Neuronal stem cell (in vitro differentiated cells): ENCODE results near the gene KCNC1.

ENCODE experiments used
- DNase-seq: peaks from one replicate; pipeline ENCODE4 v3.0.0-alpha.2; 2013; ENCODE audit warnings: low spot score
- H2AFZ ChIP-seq: one replicate; pipeline ENCODE4 v1.6.1; 2013; ENCODE audit warnings: mild to moderate bottlenecking, low read length, inconsistent platforms
- H2AK5ac ChIP-seq: 2 replicates; pipeline ENCODE4 v1.6.1; 2013; ENCODE audit warnings: low read depth, mild to moderate bottlenecking, inconsistent platforms, low read length, moderate library complexity, mixed read lengths
- H2BK120ac ChIP-seq: 2 replicates; pipeline ENCODE4 v1.6.1; 2013; ENCODE audit warnings: low read depth, mild to moderate bottlenecking, inconsistent platforms, low read length, moderate library complexity, mixed read lengths
- H2BK12ac ChIP-seq: one replicate; pipeline ENCODE4 v1.6.1; 2013; ENCODE audit warnings: low read length, inconsistent platforms
- H2BK15ac ChIP-seq: 2 replicates; pipeline ENCODE4 v1.6.1; 2013; ENCODE audit warnings: mild to moderate bottlenecking, low read length, inconsistent platforms, mixed read lengths
- H2BK5ac ChIP-seq: one replicate; pipeline ENCODE4 v1.6.1; 2013; ENCODE audit warnings: inconsistent platforms, mild to moderate bottlenecking, low read length, moderate library complexity
- H3K14ac ChIP-seq: one replicate; pipeline ENCODE4 v1.6.1; 2013; ENCODE audit warnings: low read length, inconsistent platforms
- H3K18ac ChIP-seq: 2 replicates; pipeline ENCODE4 v1.6.1; 2013; ENCODE audit warnings: low read length, inconsistent platforms
- H3K23ac ChIP-seq: 2 replicates; pipeline ENCODE4 v1.6.1; 2013; ENCODE audit warnings: low read depth, mild to moderate bottlenecking, mixed read lengths, low read length, inconsistent platforms; ENCODE audit not compliant: poor library complexity
- H3K27ac ChIP-seq: replicated peaks from 3 replicates; pipeline ENCODE4 v1.5.1; 2013; ENCODE audit warnings: low read length, inconsistent platforms
- H3K27me3 ChIP-seq, 3 experiments: 2 replicates each; pipeline ENCODE4 v1.6.1; 2013; ENCODE audit warnings: low read length in 3 of 3, mild to moderate bottlenecking in 2 of 3, inconsistent platforms in 1 of 3, low read depth in 1 of 3, mixed read lengths in 1 of 3, moderate library complexity in 1 of 3; ENCODE audit not compliant: control insufficient read depth in 3 of 3, insufficient read depth in 3 of 3
- H3K36me3 ChIP-seq, 2 donors: replicated peaks in 1 of 2; 2 replicates each; pipeline ENCODE4 v1.6.1; 2013; ENCODE audit warnings: low read length in 2 of 2; ENCODE audit not compliant: control insufficient read depth in 2 of 2, insufficient read depth in 2 of 2
- H3K4ac ChIP-seq: 2 replicates; pipeline ENCODE4 v1.6.1; 2013; ENCODE audit warnings: inconsistent platforms, mild to moderate bottlenecking, low read length, moderate library complexity
- H3K4me1 ChIP-seq, 2 donors: 1 replicate in 1 of 2; 2 replicates in 1 of 2; pipeline ENCODE4 v1.6.1; 2013; ENCODE audit warnings: low read length in 2 of 2, low read depth in 1 of 2; ENCODE audit not compliant: control insufficient read depth in 2 of 2, insufficient read depth in 1 of 2
- H3K4me2 ChIP-seq: one replicate; pipeline ENCODE4 v1.6.1; 2013; ENCODE audit warnings: mild to moderate bottlenecking, low read length, inconsistent platforms; ENCODE audit not compliant: insufficient read depth, poor library complexity, severe bottlenecking
- H3K4me3 ChIP-seq, 2 donors: 2 replicates each; pipeline ENCODE4 v1.5.1; 2013; ENCODE audit warnings: low read length in 2 of 2, mild to moderate bottlenecking in 2 of 2, inconsistent platforms in 1 of 2, moderate library complexity in 1 of 2
- H3K79me1 ChIP-seq: one replicate; pipeline ENCODE4 v1.6.1; 2013; ENCODE audit warnings: low read depth, mild to moderate bottlenecking, inconsistent platforms, low read length, moderate library complexity
- H3K9ac ChIP-seq: one replicate; pipeline ENCODE4 v1.6.1; 2013; ENCODE audit warnings: mild to moderate bottlenecking, low read depth, low read length, inconsistent platforms; ENCODE audit not compliant: poor library complexity
- H3K9me3 ChIP-seq, 2 donors: replicated peaks in 1 of 2; 2 replicates each; pipeline versions ENCODE3 to v1.6.1; 2013; ENCODE audit warnings: low read length in 2 of 2, mild to moderate bottlenecking in 2 of 2, inconsistent platforms in 1 of 2, low read depth in 1 of 2, mixed read lengths in 1 of 2, moderate library complexity in 1 of 2; ENCODE audit not compliant: control insufficient read depth in 2 of 2, insufficient read depth in 1 of 2
- H4K8ac ChIP-seq: one replicate; pipeline ENCODE4 v1.6.1; 2013; ENCODE audit warnings: low read depth, mild to moderate bottlenecking, inconsistent platforms, low read length, moderate library complexity
- H4K91ac ChIP-seq: one replicate; pipeline ENCODE4 v1.6.1; 2013; ENCODE audit warnings: low read length, low read depth, mild to moderate bottlenecking, inconsistent platforms; ENCODE audit not compliant: poor library complexity
- WGBS, 2 donors: extraction: QIAGEN DNeasy Blood & Tissue Kit; methylation state at CpG; one replicate each; pipeline ENCODE4 v1.1.7; 2013; ENCODE audit warnings: missing lambda C conversion rate in 2 of 2, mixed read lengths in 1 of 2; ENCODE audit not compliant: insufficient read length in 2 of 2, insufficient replicate concordance in 1 of 2; ENCODE audit errors: extremely low coverage in 2 of 2; 5-methylcytosine and 5-hydroxymethylcytosine counted together

The KCNC1 gene

GRCh38 chr11:17725174-17725573 lies 9.4 kb upstream of the KCNC1 start:
- Histone ChIP-seq H3K4me3 (no peak overlapping the region), H2AFZ (no peak overlapping the region), H2AK5ac (no peak overlapping the region), H3K4me1 (peaks cover 0 to 3% of the 10 kb centered on the region in 2 donors), H3K23ac (no peak overlapping the region), H3K27ac (no peak overlapping the region), H3K9me3 (no peaks in the 10 kb centered on the region), H4K91ac (no peak overlapping the region), H2BK12ac (no peak overlapping the region), H2BK120ac (no peak overlapping the region), H3K14ac (no peak overlapping the region), H3K4me2 (no peak overlapping the region), H3K36me3 (no peaks in the 10 kb centered on the region), H4K8ac (no peak overlapping the region), H3K27me3 (peaks cover 14 to 58% (median 31%) of the 10 kb centered on the region in 3 experiments), H2BK15ac (no peak overlapping the region), H3K18ac (no peak overlapping the region), H2BK5ac (no peak overlapping the region), H3K4ac (no peak overlapping the region), H3K9ac (no peak overlapping the region), H3K79me1 (peaks cover 2% of the 10 kb centered on the region)
- WGBS, 2 donors, result no CpG with 5 or more reads among the region's 2 CpGs
- DNase-seq, result no peak

DNA sequence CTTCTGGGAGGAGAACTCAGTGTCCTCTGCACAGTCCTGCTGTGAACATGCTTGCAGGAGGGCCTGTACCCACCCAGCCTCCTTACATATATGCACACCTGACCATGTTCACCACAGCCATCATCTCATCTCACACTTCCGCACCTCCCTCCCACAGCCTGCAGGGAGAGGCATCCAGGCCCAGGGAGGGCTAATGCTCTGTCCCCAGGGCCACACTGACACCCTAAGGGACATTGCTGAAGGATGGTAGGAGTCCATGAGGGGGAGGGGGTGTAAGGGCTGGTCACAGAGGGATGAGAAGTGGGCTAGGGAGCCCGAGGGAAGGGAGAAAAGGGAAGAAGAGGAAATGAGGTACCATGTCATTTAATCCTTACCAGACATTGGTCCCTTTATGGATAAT lies 4.4 kb upstream of the KCNC1 start:
- peaks cover 0 to 23% (median 5%) of the 10 kb centered on the region in 3 experiments for H3K27me3 ChIP-seq
- no CpG with 5 or more reads among the region's 2 CpGs for WGBS, 2 donors

DNA sequence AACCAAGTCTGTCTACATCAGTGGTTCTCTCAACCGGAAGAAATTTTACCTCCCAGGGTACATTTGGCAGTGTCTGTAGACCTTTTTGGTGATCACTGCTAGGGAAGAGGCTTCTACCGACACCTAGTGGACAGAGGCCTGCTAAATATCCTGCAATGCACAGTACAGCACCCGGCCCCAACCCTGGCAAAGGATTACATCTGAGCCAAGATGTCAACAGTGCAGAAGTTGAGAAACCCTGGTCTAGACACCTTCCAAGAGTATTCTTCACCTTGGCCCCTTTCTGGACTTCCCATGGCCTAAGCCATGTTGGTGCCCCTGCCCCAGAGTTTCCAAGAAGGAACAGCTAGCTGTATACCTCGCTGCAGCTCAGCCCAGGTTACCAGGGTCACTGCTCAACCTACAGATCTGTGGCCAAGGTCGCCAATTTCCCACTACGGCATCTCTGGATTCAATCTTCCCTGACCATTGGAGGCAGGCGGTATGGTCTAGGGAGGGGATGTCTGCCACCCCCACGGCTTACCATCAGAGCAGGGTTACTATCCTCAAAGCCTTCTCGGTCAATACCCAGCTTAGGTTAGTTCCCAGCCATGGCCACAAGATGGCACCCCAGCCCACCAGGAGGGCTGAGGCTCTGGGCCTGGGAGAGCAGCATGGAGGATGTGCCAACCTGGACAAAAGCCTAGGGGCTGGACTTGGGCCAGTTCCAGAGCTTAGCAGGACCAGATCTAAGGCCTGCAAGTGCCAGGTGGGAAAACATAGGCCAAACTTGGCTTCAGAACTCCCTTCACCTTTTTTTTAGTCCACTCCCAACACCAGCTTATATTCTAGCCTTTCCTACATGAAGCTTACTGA lies 3.7 kb upstream of the KCNC1 start:
- H3K4me3 ChIP-seq, result no peak overlapping the region
- peak; percentile 76 for DNase-seq
- H3K4ac ChIP-seq, result no peak overlapping the region
- no peak overlapping the region for H2BK120ac ChIP-seq
- no peak overlapping the region for H3K4me2 ChIP-seq
- H3K18ac ChIP-seq, result no peak overlapping the region
- H4K8ac ChIP-seq, result no peak overlapping the region
- H3K4me1 ChIP-seq, result peaks cover 3% of the 10 kb centered on the region in 2 donors
- no peaks in the 10 kb centered on the region for H3K36me3 ChIP-seq
- no peak overlapping the region for H3K23ac ChIP-seq
- no peak overlapping the region for H4K91ac ChIP-seq
- H3K9ac ChIP-seq, result no peak overlapping the region
- H3K79me1 ChIP-seq, result no peaks in the 10 kb centered on the region
- peaks cover 0 to 18% (median 6%) of the 10 kb centered on the region in 3 experiments for H3K27me3 ChIP-seq
- H3K27ac ChIP-seq, result no peak overlapping the region
- no peak overlapping the region for H2BK15ac ChIP-seq
- H2BK12ac ChIP-seq, result no peak overlapping the region
- no peak overlapping the region for H3K14ac ChIP-seq
- no CpG with 5 or more reads among the region's 9 CpGs for WGBS, 2 donors
- H2AFZ ChIP-seq, result peak overlapping the region; percentile 25
- no peaks in the 10 kb centered on the region for H3K9me3 ChIP-seq
- no peak overlapping the region for H2BK5ac ChIP-seq
- no peak overlapping the region for H2AK5ac ChIP-seq

More for the DNA sequence above, 4.4 kb upstream of the KCNC1 start:
- no peak overlapping the region for H4K8ac ChIP-seq
- peak overlapping the region in 1 of 2 donors; percentile 54 for H3K4me3 ChIP-seq
- no peak overlapping the region for H3K27ac ChIP-seq
- H2AFZ ChIP-seq, result no peak overlapping the region
- H3K36me3 ChIP-seq, result no peaks in the 10 kb centered on the region
- H3K18ac ChIP-seq, result no peak overlapping the region
- H3K4ac ChIP-seq, result no peak overlapping the region
- no peak overlapping the region for H2BK12ac ChIP-seq
- no peak overlapping the region for H2BK5ac ChIP-seq
- H4K91ac ChIP-seq, result no peak overlapping the region
- H3K4me2 ChIP-seq, result no peak overlapping the region
- no peak overlapping the region for H3K23ac ChIP-seq
- peaks cover 3% of the 10 kb centered on the region in 2 donors for H3K4me1 ChIP-seq
- no peak overlapping the region for H2BK120ac ChIP-seq
- no peaks in the 10 kb centered on the region for H3K9me3 ChIP-seq
- H2AK5ac ChIP-seq, result no peak overlapping the region
- H2BK15ac ChIP-seq, result no peak overlapping the region
- peaks cover 2% of the 10 kb centered on the region for H3K79me1 ChIP-seq
- H3K9ac ChIP-seq, result no peak overlapping the region
- H3K14ac ChIP-seq, result no peak overlapping the region
- no peak for DNase-seq

- DNase-seq, result no peak
Measured at GRCh38 chr11:17733261-17733660, 1.3 kb upstream of the KCNC1 start.

More at GRCh38 chr11:17733261-17733660, 1.3 kb upstream of the KCNC1 start:
- H3K36me3 ChIP-seq, result no peaks in the 10 kb centered on the region
- WGBS, 2 donors, result no CpG with 5 or more reads among the region's 4 CpGs
- H3K4ac ChIP-seq, result no peak overlapping the region
- no peak overlapping the region for H3K27ac ChIP-seq
- no peak overlapping the region for H3K18ac ChIP-seq
- H2BK5ac ChIP-seq, result no peak overlapping the region
- H3K4me3 ChIP-seq, result no peak overlapping the region
- H2AK5ac ChIP-seq, result no peak overlapping the region
- no peak overlapping the region for H4K8ac ChIP-seq
- H2BK12ac ChIP-seq, result no peak overlapping the region
- no peaks in the 10 kb centered on the region for H3K79me1 ChIP-seq
- H3K9me3 ChIP-seq, result peaks cover 0 to 2% of the 10 kb centered on the region in 2 donors
- peaks cover 19 to 24% of the 10 kb centered on the region in 2 donors for H3K4me1 ChIP-seq
- H3K4me2 ChIP-seq, result no peak overlapping the region
- H3K23ac ChIP-seq, result no peak overlapping the region
- H2AFZ ChIP-seq, result no peak overlapping the region
- no peak overlapping the region for H4K91ac ChIP-seq
- H2BK15ac ChIP-seq, result no peak overlapping the region
- H3K27me3 ChIP-seq, result peaks cover 5 to 21% (median 11%) of the 10 kb centered on the region in 3 experiments
- no peak overlapping the region for H2BK120ac ChIP-seq
- no peak overlapping the region for H3K9ac ChIP-seq
- no peak overlapping the region for H3K14ac ChIP-seq
